GM10248 (cell line): ENCODE data around the gene CCDC81.

Experiments used
- CTCF ChIA-PET: fragments of 300-600 bp; sonication (Branson Sonifier 250); formaldehyde crosslinking; extraction: SDS; loops from one replicate; lab custom pipeline; 2021; ENCODE audit warnings: antibody characterized with exemption; lab: Yijun Ruan, JAX
- POLR2A ChIA-PET: fragments of 350-650 bp; sonication (Branson Sonifier 250); formaldehyde crosslinking; extraction: SDS; loops from one replicate; lab custom pipeline; 2020; ENCODE audit warnings: antibody characterized with exemption; lab: Yijun Ruan, JAX
- DNase-seq: peaks from one replicate; pipeline ENCODE4 v3.0.0; 2012; ENCODE audit errors: extremely low spot score
- TF ChIP-seq, protein P1 (sequence below): IDR thresholded peaks from 2 replicates; pipeline ENCODE4 v1.5.1; 2012; ENCODE audit warnings: mild to moderate bottlenecking, low read depth; ENCODE audit errors: extremely low read depth, missing control alignments, control extremely low read depth

CCDC81 gene

GRCh38 chr11:86383041-86383955 is 8.6 kb downstream of the CCDC81 start:
- TF ChIP-seq, protein P1, sequence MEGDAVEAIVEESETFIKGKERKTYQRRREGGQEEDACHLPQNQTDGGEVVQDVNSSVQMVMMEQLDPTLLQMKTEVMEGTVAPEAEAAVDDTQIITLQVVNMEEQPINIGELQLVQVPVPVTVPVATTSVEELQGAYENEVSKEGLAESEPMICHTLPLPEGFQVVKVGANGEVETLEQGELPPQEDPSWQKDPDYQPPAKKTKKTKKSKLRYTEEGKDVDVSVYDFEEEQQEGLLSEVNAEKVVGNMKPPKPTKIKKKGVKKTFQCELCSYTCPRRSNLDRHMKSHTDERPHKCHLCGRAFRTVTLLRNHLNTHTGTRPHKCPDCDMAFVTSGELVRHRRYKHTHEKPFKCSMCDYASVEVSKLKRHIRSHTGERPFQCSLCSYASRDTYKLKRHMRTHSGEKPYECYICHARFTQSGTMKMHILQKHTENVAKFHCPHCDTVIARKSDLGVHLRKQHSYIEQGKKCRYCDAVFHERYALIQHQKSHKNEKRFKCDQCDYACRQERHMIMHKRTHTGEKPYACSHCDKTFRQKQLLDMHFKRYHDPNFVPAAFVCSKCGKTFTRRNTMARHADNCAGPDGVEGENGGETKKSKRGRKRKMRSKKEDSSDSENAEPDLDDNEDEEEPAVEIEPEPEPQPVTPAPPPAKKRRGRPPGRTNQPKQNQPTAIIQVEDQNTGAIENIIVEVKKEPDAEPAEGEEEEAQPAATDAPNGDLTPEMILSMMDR, result no peak
- ChIA-PET POLR2A (no interaction called here), CTCF (no interaction called here)
- DNase-seq, result no peak

GRCh38 chr11:86386283-86386682 is 11.6 kb downstream of the CCDC81 start:
- POLR2A ChIA-PET, result no interaction called here
- TF ChIP-seq, protein P1, result no peak
- CTCF ChIA-PET, result interaction anchor here (1.1 kb wide), 1 partner anchor 13 kb away, joined by 5 read pairs; no protein-coding TSS in a partner anchor
- DNase-seq, result no peak

- CTCF ChIA-PET, result interaction anchor here (1.1 kb wide), 1 partner anchor 13 kb away, joined by 5 read pairs; no protein-coding TSS in a partner anchor
Observed at GRCh38 chr11:86386746-86387145, 12.1 kb downstream of the CCDC81 start.

GRCh38 chr11:86388198-86388597 is 13.5 kb downstream of the CCDC81 start:
- POLR2A ChIA-PET, result no interaction called here
- DNase-seq, result no peak
- TF ChIP-seq, protein P1, result no peak
- CTCF ChIA-PET, result interaction anchor here (1.1 kb wide), 1 partner anchor 31 kb away, joined by 3 read pairs; no protein-coding TSS in a partner anchor

More at GRCh38 chr11:86386746-86387145, 12.1 kb downstream of the CCDC81 start:
- DNase-seq, result no peak
- TF ChIP-seq, protein P1, result no peak
- POLR2A ChIA-PET, result no interaction called here

- TF ChIP-seq, protein P1, result no peak
- DNase-seq, result no peak
- POLR2A ChIA-PET, result no interaction called here
- CTCF ChIA-PET, result no interaction called here
Observed at GRCh38 chr11:86390487-86390886, 15.8 kb downstream of the CCDC81 start.

DNA sequence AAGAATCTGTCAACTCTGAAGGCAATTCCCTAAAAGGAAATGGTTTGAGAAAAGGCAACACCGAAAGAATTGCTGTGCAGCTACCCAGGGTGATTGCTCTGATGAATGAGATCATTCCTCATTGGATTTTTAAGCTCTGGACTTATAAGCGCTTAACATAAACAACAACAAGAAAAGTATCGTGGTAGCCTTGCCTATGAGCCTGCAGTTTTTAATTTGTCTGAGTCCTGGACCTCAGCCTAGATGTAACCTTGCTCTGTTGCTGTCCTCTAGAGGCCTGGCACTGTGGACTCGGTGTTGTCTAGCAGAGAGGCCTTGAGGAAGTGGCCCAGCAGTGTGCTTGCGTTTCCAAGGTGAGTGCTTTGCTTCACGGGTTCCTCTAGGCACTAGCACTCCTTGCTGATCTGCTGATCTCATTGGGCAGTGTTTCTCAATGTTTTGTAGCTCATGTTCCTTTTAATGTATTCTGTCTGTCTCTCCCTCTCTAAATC is 20.4 kb downstream of the CCDC81 start:
- ChIA-PET CTCF (interaction anchor here (1.7 to 2.5 kb wide), 2 partner anchors 10 to 17 kb away, joined by 4 to 6 read pairs; no protein-coding TSS in a partner anchor), POLR2A (no interaction called here)
- no peak for DNase-seq
- TF ChIP-seq, protein P1, result no peak
